ENCODE measurements around the gene TAF10. TPM values are rescaled to one million over a fixed set of nuclear protein-coding genes. Genes with fewer than 3 reads are reported as not detected.
A peak's percentile ranks its signal among the peaks of the same experiment; 100 is the strongest.

The TAF10 gene
- total RNA-seq, 1 donor from 2014 or later, result 87.8 TPM

- ATAC-seq (no peak), DNase-seq (no peak)
- intact Hi-C loops (cut with DNase I), result no loop called here
- Histone ChIP-seq H3K36me3 (no peaks in the 10 kb centered on the region), H3K27me3 (no peaks in the 10 kb centered on the region), H3K27ac (no peak overlapping the region), H3K4me1 (peaks cover 6% of the 10 kb centered on the region), H3K4me3 (no peak overlapping the region), H3K9me3 (peaks cover under 1% of the 10 kb centered on the region)
- no peak for TF ChIP-seq CTCF (IDR thresholded peaks at IDR 0.05)
Observed at GRCh38 chr11:6578134-6578533, 33.9 kb downstream of the TAF10 start.

GRCh38 chr11:6576471-6577373 is 35.3 kb downstream of the TAF10 start:
- Histone ChIP-seq H3K9me3 (no peaks in the 10 kb centered on the region), H3K27ac (no peak overlapping the region), H3K4me1 (peaks cover 6% of the 10 kb centered on the region), H3K36me3 (no peaks in the 10 kb centered on the region), H3K4me3 (no peak overlapping the region), H3K27me3 (no peaks in the 10 kb centered on the region)
- DNase-seq, result no peak
- TF ChIP-seq CTCF (IDR thresholded peaks at IDR 0.05), result no peak
- intact Hi-C loops (cut with DNase I), result no loop called here
- peak; percentile 57 for ATAC-seq

- no peak for TF ChIP-seq CTCF (IDR thresholded peaks at IDR 0.05)
- no peaks in the 10 kb centered on the region for H3K36me3 ChIP-seq
- intact Hi-C loops (cut with DNase I), result no loop called here
- H3K4me3 ChIP-seq, result no peak overlapping the region
- H3K9me3 ChIP-seq, result no peaks in the 10 kb centered on the region
- no peak for DNase-seq
- no peaks in the 10 kb centered on the region for H3K27me3 ChIP-seq
- ATAC-seq, result no peak
- no peak overlapping the region for H3K27ac ChIP-seq
- peaks cover 6% of the 10 kb centered on the region for H3K4me1 ChIP-seq
Observed at GRCh38 chr11:6574816-6575715, 37.0 kb downstream of the TAF10 start.

- DNase-seq, result no peak
- Histone ChIP-seq H3K9me3 (no peaks in the 10 kb centered on the region), H3K27ac (no peak overlapping the region), H3K4me3 (no peak overlapping the region), H3K27me3 (no peaks in the 10 kb centered on the region), H3K4me1 (peaks cover 6% of the 10 kb centered on the region), H3K36me3 (no peaks in the 10 kb centered on the region)
- TF ChIP-seq CTCF (IDR thresholded peaks at IDR 0.05), result no peak
- no peak for ATAC-seq
- intact Hi-C loops (cut with DNase I), result no loop called here
Observed at GRCh38 chr11:6572215-6572614, 39.8 kb downstream of the TAF10 start.

GRCh38 chr11:6571434-6572008 is 40.5 kb downstream of the TAF10 start:
- no peaks in the 10 kb centered on the region for H3K36me3 ChIP-seq
- ATAC-seq (no peak), DNase-seq (no peak)
- no peak overlapping the region for H3K4me3 ChIP-seq
- H3K9me3 ChIP-seq, result no peaks in the 10 kb centered on the region
- no peak overlapping the region for H3K27ac ChIP-seq
- no peaks in the 10 kb centered on the region for H3K27me3 ChIP-seq
- no peaks in the 10 kb centered on the region for H3K4me1 ChIP-seq
- no peak for TF ChIP-seq CTCF (IDR thresholded peaks at IDR 0.05)
- intact Hi-C loops (cut with DNase I), result no loop called here

Measured in upper lobe of right lung (tissue), 1 donor.